Measurements from ENCODE around the gene TMEM69. TPM values are rescaled to one million over a fixed set of nuclear protein-coding genes. Genes with fewer than 3 reads are reported as not detected.

Gene TMEM69
- total RNA-seq, 2 donors from 2014 or later, result 25.1 to 28.1 TPM

DNA sequence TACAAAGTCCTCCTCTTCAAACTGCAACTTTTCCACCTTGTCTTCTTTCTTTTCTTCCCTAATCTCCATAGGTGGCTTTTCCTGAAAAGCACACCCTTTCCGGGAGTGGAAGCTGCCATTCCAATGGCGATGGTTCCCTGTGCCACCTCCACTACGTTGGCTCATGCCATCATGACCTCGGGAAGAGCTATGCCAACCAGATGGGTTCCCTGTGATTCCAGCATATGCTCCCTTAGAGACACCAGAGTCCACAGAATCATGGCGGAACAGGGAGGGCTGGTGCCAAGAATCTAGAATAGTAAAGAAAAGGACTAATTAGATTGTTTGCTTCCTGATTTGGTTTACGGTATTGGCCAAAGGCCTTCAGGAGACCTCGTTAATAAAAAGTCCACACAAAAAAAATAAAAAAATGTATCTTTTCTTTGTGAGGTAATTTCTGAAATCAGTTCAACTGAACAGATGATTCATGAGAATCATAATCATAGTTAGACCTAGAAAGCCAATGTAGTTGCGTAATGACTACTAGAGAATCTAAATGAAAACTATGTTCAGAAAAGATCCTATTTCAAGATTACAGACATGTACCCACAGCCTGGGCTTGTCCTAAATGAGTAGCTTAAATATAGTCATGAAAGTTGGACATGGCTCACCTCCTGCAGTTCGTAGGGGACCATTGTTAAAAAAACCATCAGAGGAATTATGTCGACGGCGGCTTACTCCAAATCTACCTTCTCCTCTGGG lies 33.3 kb upstream of the TMEM69 start:
- TF ChIP-seq, protein P1, sequence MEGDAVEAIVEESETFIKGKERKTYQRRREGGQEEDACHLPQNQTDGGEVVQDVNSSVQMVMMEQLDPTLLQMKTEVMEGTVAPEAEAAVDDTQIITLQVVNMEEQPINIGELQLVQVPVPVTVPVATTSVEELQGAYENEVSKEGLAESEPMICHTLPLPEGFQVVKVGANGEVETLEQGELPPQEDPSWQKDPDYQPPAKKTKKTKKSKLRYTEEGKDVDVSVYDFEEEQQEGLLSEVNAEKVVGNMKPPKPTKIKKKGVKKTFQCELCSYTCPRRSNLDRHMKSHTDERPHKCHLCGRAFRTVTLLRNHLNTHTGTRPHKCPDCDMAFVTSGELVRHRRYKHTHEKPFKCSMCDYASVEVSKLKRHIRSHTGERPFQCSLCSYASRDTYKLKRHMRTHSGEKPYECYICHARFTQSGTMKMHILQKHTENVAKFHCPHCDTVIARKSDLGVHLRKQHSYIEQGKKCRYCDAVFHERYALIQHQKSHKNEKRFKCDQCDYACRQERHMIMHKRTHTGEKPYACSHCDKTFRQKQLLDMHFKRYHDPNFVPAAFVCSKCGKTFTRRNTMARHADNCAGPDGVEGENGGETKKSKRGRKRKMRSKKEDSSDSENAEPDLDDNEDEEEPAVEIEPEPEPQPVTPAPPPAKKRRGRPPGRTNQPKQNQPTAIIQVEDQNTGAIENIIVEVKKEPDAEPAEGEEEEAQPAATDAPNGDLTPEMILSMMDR (conservative IDR thresholded peaks at IDR 0.05), result no peak
- Histone ChIP-seq H3K4me3 (ENCODE audit: low read length) (no peak overlapping the region), H3K9me3 (ENCODE audit: control insufficient read depth, low read length) (no peaks in the 10 kb centered on the region), H3K36me3 (ENCODE audit: control insufficient read depth, insufficient read depth, low read length) (peaks cover 98% of the 10 kb centered on the region), H3K27ac (ENCODE audit: low read depth, low read length) (no peak overlapping the region), H3K27me3 (ENCODE audit: control insufficient read depth, insufficient read depth, low read length, poor library complexity, severe bottlenecking) (no peaks in the 10 kb centered on the region), H3K4me1 (ENCODE audit: control insufficient read depth, insufficient read depth, low read length) (no peaks in the 10 kb centered on the region), H3K9ac (ENCODE audit: extremely low read depth, low read length, poor library complexity, severe bottlenecking) (no peak overlapping the region)
- H3K36me3 Mint-ChIP-seq (ENCODE audit: low read depth), result peaks cover 85% of the 10 kb centered on the region
- DNase-seq, result no peak
- H3K27ac Mint-ChIP-seq, result no peak overlapping the region
- H3K9me3 Mint-ChIP-seq, result no peaks in the 10 kb centered on the region
- H3K4me1 Mint-ChIP-seq, result peaks cover 3% of the 10 kb centered on the region
- no peaks in the 10 kb centered on the region for H3K27me3 Mint-ChIP-seq (ENCODE audit: insufficient read depth)
- WGBS, 2 experiments (ENCODE audit: insufficient coverage in 1 of 2, insufficient read length in 1 of 2), result 96% methylated on average over 6 to 12 of the region's 12 CpGs
- no peak overlapping the region for H3K4me3 Mint-ChIP-seq

- Mint-ChIP-seq H3K36me3 (ENCODE audit: low read depth) (peaks cover 81% of the 10 kb centered on the region), H3K27me3 (ENCODE audit: insufficient read depth) (no peaks in the 10 kb centered on the region), H3K4me1 (no peaks in the 10 kb centered on the region), H3K9me3 (no peaks in the 10 kb centered on the region), H3K27ac (no peak overlapping the region), H3K4me3 (no peak overlapping the region)
- H3K36me3 ChIP-seq (ENCODE audit: control insufficient read depth, insufficient read depth, low read length), result peaks cover 91% of the 10 kb centered on the region
- H3K4me1 ChIP-seq (ENCODE audit: control insufficient read depth, insufficient read depth, low read length), result no peaks in the 10 kb centered on the region
- H3K27me3 ChIP-seq (ENCODE audit: control insufficient read depth, insufficient read depth, low read length, poor library complexity, severe bottlenecking), result no peaks in the 10 kb centered on the region
- no peak overlapping the region for H3K9ac ChIP-seq (ENCODE audit: extremely low read depth, low read length, poor library complexity, severe bottlenecking)
- DNase-seq, result no peak
- 98 to 100% methylated on average over 1 to 3 of the region's 3 CpGs for WGBS, 2 experiments (ENCODE audit: insufficient coverage in 1 of 2, insufficient read length in 1 of 2)
- H3K27ac ChIP-seq (ENCODE audit: low read depth, low read length), result no peak overlapping the region
- no peaks in the 10 kb centered on the region for H3K9me3 ChIP-seq (ENCODE audit: control insufficient read depth, low read length)
- TF ChIP-seq, protein P1 (conservative IDR thresholded peaks at IDR 0.05), result no peak
- no peak overlapping the region for H3K4me3 ChIP-seq (ENCODE audit: low read length)
Measured at GRCh38 chr1:45656573-45657226, 31.3 kb upstream of the TMEM69 start.

DNA sequence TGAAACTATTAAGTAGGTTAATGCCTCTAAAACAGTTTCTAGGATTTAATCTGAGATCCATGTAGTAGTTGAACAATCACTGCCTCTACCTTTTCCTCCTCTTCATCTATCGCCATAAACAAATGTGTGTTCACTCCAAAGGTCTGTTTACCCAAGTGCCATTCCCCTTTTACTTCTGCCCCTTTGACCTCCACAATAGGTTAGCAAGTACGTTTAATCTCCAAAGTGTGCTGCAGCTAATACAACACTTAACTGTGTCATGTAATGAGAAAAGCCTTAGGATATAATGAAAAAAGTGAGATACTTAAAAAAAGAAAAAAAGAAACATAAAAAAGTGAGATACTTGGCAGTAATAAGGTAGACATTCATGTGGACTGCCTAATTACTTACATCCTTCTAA lies 29.8 kb upstream of the TMEM69 start:
- Mint-ChIP-seq H3K27ac (no peak overlapping the region), H3K27me3 (ENCODE audit: insufficient read depth) (no peaks in the 10 kb centered on the region), H3K9me3 (no peaks in the 10 kb centered on the region), H3K36me3 (ENCODE audit: low read depth) (peaks cover 70% of the 10 kb centered on the region), H3K4me1 (no peaks in the 10 kb centered on the region), H3K4me3 (no peak overlapping the region)
- Histone ChIP-seq H3K4me1 (ENCODE audit: control insufficient read depth, insufficient read depth, low read length) (no peaks in the 10 kb centered on the region), H3K36me3 (ENCODE audit: control insufficient read depth, insufficient read depth, low read length) (peaks cover 77% of the 10 kb centered on the region), H3K27me3 (ENCODE audit: control insufficient read depth, insufficient read depth, low read length, poor library complexity, severe bottlenecking) (no peaks in the 10 kb centered on the region), H3K9ac (ENCODE audit: extremely low read depth, low read length, poor library complexity, severe bottlenecking) (no peak overlapping the region), H3K9me3 (ENCODE audit: control insufficient read depth, low read length) (no peaks in the 10 kb centered on the region), H3K4me3 (ENCODE audit: low read length) (no peak overlapping the region), H3K27ac (ENCODE audit: low read depth, low read length) (no peak overlapping the region)
- WGBS, 2 experiments (ENCODE audit: insufficient coverage in 1 of 2, insufficient read length in 1 of 2), result 97 to 100% methylated on average over 1 to 2 of the region's 2 CpGs
- TF ChIP-seq, protein P1 (conservative IDR thresholded peaks at IDR 0.05), result no peak
- DNase-seq, result no peak

All from endodermal cell (in vitro differentiated cells).